ENCODE measurements around the gene F11R. TPM values are rescaled to one million over a fixed set of nuclear protein-coding genes. Genes with fewer than 3 reads are reported as not detected.

The F11R gene
- total and polyA plus RNA-seq, 4 donors, result 25.8 to 80.4 (median 45.6) TPM

- Histone ChIP-seq H3K4me3 (ENCODE audit: low read depth in 1 of 3, low read length in 3 of 3) (no peak overlapping the region), H3K27me3 (ENCODE audit: control insufficient read depth in 4 of 4, insufficient read depth in 4 of 4, low read length in 3 of 4) (no peaks in the 10 kb centered on the region)
Measured at GRCh38 chr1:161047436-161048420, 26.8 kb upstream of the F11R start.

More at GRCh38 chr1:161047436-161048420, 26.8 kb upstream of the F11R start:
- peaks cover 0 to 7% (median 2%) of the 10 kb centered on the region in 4 donors for H3K9me3 ChIP-seq (ENCODE audit: control insufficient read depth in 4 of 4, low read length in 3 of 4)
- H3K36me3 ChIP-seq (ENCODE audit: control insufficient read depth in 4 of 4, insufficient read depth in 3 of 4, low read depth in 1 of 4, low read length in 3 of 4), result peaks cover 0 to 11% (median 2%) of the 10 kb centered on the region in 4 donors
- peaks cover 3 to 19% (median 9%) of the 10 kb centered on the region in 4 donors for H3K4me1 ChIP-seq (ENCODE audit: control insufficient read depth in 4 of 4, insufficient read depth in 4 of 4, low read length in 3 of 4)
- no peak overlapping the region for H3K9ac ChIP-seq (ENCODE audit: low read depth in 1 of 2, low read length in 2 of 2)
- no peak overlapping the region for H3K27ac ChIP-seq (ENCODE audit: low read depth in 1 of 2, low read length in 2 of 2)
- DNase-seq (ENCODE audit: low spot score), result no peak
- TF ChIP-seq ZBTB33 (IDR thresholded peaks at IDR 0.05) (no peak), RAD21 (IDR thresholded peaks at IDR 0.05) (no peak), SP1 (IDR thresholded peaks at IDR 0.05) (no peak), JUND (IDR thresholded peaks at IDR 0.05) (no peak), GABPA (IDR thresholded peaks at IDR 0.05 in 1 of 2, conservative IDR thresholded peaks at IDR 0.05 in 1 of 2) (no peak), YY1 (IDR thresholded peaks at IDR 0.05) (no peak), RXRA (IDR thresholded peaks at IDR 0.05) (no peak), HNF4A (conservative IDR thresholded peaks at IDR 0.05) (no peak), HNF4G (IDR thresholded peaks at IDR 0.05) (no peak), CTCF (IDR thresholded peaks at IDR 0.05; ENCODE audit: low read depth, low read length, missing input control) (no peak), TAF1 (conservative IDR thresholded peaks at IDR 0.05) (no peak), FOXA2 (IDR thresholded peaks at IDR 0.05) (no peak), FOXA1 (IDR thresholded peaks at IDR 0.05) (no peak), EGR1 (IDR thresholded peaks at IDR 0.05; ENCODE audit: low read depth in 2 of 2) (no peak), NR2F2 (IDR thresholded peaks at IDR 0.05) (no peak), REST (IDR thresholded peaks at IDR 0.05) (no peak), MAX (IDR thresholded peaks at IDR 0.05) (no peak), ATF3 (IDR thresholded peaks at IDR 0.05) (no peak)
- 97% methylated on average over 18 of the region's 18 CpGs for WGBS

Measured in liver (tissue), 9 donors.